B cell (primary cell): Measurements from ENCODE around the gene CTIF.

Experiments used
- CTCF ChIP-seq: fragments of 200-600 bp; IDR thresholded peaks from one replicate; pipeline ENCODE4 v1.8.0; 2022; ENCODE audit warnings: antibody characterized with exemption, mild to moderate bottlenecking
- EZH2 ChIP-seq: IDR thresholded peaks from 2 replicates; pipeline ENCODE4 v1.6.1; 2012; ENCODE audit warnings: borderline replicate concordance, low read depth, mild to moderate bottlenecking, moderate library complexity, low read length; ENCODE audit not compliant: insufficient read depth, poor library complexity, severe bottlenecking

GRCh38 chr18:48858676-48859075 lies 319.8 kb downstream of the CTIF start:
- TF ChIP-seq CTCF (no peak), EZH2 (no peak)
